Measurements from ENCODE around the gene NACC2. TPM values are rescaled to one million over a fixed set of nuclear protein-coding genes. Genes with fewer than 3 reads are reported as not detected.
A peak's percentile ranks its signal among the peaks of the same experiment; 100 is the strongest.

The NACC2 gene
- total RNA-seq, 1 experiment from 2014 or later: 62.0 TPM

DNA sequence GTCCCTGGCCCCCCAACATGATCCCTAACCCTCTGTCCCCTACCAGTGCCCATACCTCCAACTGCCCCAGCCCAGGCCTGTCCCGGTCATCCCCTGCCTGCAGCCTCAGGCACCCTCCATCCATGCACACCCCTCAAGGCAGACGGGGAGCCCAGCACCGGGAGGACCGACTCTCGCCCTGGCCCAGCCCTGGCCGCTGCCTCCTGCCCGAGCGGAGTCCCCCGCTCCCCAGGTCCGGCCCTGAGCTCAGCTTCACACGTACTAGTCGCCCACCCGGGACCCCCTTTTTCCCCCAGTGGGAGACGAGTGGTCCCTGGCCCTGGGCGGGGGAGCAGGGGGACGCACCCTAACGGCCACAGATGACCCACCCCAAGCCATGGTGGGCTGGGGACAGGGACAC is 84.9 kb downstream of the NACC2 start:
- Histone ChIP-seq H3K27me3 (ENCODE audit: control insufficient read depth, insufficient read depth, low read length) (no peaks in the 10 kb centered on the region), H3K4me3 (ENCODE audit: low read depth in 2 of 2, low read length in 2 of 2) (no peak overlapping the region), H3K27ac (ENCODE audit: low read length) (no peak overlapping the region), H3K36me3 (ENCODE audit: control insufficient read depth, insufficient read depth, low read length) (no peaks in the 10 kb centered on the region), H3K9me3 (ENCODE audit: control insufficient read depth, insufficient read depth, low read depth, low read length) (no peaks in the 10 kb centered on the region), H3K4me1 (ENCODE audit: control insufficient read depth, insufficient read depth, low read length) (peaks cover 11% of the 10 kb centered on the region)
- no peak for TF ChIP-seq TCF7L2 (IDR thresholded peaks at IDR 0.05; ENCODE audit: low read depth, low read length)
- TF ChIP-seq SIN3A (IDR thresholded peaks at IDR 0.05; ENCODE audit: borderline replicate concordance, insufficient read depth, low read depth, low read length): no peak
- TF ChIP-seq, protein P1, sequence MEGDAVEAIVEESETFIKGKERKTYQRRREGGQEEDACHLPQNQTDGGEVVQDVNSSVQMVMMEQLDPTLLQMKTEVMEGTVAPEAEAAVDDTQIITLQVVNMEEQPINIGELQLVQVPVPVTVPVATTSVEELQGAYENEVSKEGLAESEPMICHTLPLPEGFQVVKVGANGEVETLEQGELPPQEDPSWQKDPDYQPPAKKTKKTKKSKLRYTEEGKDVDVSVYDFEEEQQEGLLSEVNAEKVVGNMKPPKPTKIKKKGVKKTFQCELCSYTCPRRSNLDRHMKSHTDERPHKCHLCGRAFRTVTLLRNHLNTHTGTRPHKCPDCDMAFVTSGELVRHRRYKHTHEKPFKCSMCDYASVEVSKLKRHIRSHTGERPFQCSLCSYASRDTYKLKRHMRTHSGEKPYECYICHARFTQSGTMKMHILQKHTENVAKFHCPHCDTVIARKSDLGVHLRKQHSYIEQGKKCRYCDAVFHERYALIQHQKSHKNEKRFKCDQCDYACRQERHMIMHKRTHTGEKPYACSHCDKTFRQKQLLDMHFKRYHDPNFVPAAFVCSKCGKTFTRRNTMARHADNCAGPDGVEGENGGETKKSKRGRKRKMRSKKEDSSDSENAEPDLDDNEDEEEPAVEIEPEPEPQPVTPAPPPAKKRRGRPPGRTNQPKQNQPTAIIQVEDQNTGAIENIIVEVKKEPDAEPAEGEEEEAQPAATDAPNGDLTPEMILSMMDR (IDR thresholded peaks at IDR 0.05): no peak
- TF ChIP-seq, protein P2, sequence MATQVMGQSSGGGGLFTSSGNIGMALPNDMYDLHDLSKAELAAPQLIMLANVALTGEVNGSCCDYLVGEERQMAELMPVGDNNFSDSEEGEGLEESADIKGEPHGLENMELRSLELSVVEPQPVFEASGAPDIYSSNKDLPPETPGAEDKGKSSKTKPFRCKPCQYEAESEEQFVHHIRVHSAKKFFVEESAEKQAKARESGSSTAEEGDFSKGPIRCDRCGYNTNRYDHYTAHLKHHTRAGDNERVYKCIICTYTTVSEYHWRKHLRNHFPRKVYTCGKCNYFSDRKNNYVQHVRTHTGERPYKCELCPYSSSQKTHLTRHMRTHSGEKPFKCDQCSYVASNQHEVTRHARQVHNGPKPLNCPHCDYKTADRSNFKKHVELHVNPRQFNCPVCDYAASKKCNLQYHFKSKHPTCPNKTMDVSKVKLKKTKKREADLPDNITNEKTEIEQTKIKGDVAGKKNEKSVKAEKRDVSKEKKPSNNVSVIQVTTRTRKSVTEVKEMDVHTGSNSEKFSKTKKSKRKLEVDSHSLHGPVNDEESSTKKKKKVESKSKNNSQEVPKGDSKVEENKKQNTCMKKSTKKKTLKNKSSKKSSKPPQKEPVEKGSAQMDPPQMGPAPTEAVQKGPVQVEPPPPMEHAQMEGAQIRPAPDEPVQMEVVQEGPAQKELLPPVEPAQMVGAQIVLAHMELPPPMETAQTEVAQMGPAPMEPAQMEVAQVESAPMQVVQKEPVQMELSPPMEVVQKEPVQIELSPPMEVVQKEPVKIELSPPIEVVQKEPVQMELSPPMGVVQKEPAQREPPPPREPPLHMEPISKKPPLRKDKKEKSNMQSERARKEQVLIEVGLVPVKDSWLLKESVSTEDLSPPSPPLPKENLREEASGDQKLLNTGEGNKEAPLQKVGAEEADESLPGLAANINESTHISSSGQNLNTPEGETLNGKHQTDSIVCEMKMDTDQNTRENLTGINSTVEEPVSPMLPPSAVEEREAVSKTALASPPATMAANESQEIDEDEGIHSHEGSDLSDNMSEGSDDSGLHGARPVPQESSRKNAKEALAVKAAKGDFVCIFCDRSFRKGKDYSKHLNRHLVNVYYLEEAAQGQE (IDR thresholded peaks at IDR 0.05; ENCODE audit: insufficient read depth in 1 of 2, low read depth in 2 of 2, low read length in 1 of 2): no peak
- no peak for TF ChIP-seq POLR2AphosphoS5 (IDR thresholded peaks at IDR 0.05; ENCODE audit: low read depth, low read length)
- POLR2A ChIA-PET: no interaction called here
- intact Hi-C loops (cut with micrococcal nuclease; ENCODE audit: unreplicated experiment) (no loop called here), in situ Hi-C loops (cut with HindIII; ENCODE audit: low pct_unique_long_range_greater_than_20kb, low sequenced_read_pairs) (no loop called here)
- no peak for ATAC-seq
- CTCF ChIA-PET: no interaction called here
- DNase-seq (ENCODE audit: low read depth, low spot score): no peak
- BruUV-seq (replicated peaks): TSS peak; percentile 14

DNA sequence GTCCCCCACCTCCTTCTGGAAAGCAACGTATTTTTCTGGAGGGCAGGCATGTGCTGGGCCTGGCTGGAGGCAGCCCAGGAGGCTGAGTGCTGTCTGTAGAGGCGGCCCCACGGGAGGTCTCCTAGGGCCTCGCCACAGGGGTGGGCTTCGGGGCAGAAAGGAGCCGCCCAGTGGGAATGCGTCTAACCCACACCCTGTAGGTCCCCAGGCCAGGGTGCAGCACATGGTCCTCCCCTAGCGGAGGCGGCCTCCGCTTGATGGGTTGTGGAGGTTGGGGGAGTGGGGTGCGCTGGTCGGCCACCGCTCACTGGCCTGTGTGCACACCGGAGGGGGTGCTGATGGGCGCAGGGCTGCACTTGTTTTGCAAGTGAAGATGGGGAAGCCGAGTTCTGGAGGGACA is 85.6 kb downstream of the NACC2 start:
- DNase-seq (ENCODE audit: low read depth, low spot score): no peak
- H3K4me1 ChIP-seq (ENCODE audit: control insufficient read depth, insufficient read depth, low read length): peaks cover 17% of the 10 kb centered on the region
- no peaks in the 10 kb centered on the region for H3K27me3 ChIP-seq (ENCODE audit: control insufficient read depth, insufficient read depth, low read length)
- no peak for ATAC-seq
- in situ Hi-C loops (cut with HindIII; ENCODE audit: low pct_unique_long_range_greater_than_20kb, low sequenced_read_pairs): no loop called here
- no peak overlapping the region for H3K4me3 ChIP-seq (ENCODE audit: low read depth in 2 of 2, low read length in 2 of 2)
- ChIA-PET CTCF (no interaction called here), POLR2A (no interaction called here)
- H3K27ac ChIP-seq (ENCODE audit: low read length): no peak overlapping the region
- intact Hi-C loops (cut with micrococcal nuclease; ENCODE audit: unreplicated experiment): no loop called here
- BruUV-seq (replicated peaks): no TSS peak
- no peak for TF ChIP-seq TCF7L2 (IDR thresholded peaks at IDR 0.05; ENCODE audit: low read depth, low read length)
- no peak for TF ChIP-seq POLR2AphosphoS5 (IDR thresholded peaks at IDR 0.05; ENCODE audit: low read depth, low read length)
- no peaks in the 10 kb centered on the region for H3K9me3 ChIP-seq (ENCODE audit: control insufficient read depth, insufficient read depth, low read depth, low read length)
- no peaks in the 10 kb centered on the region for H3K36me3 ChIP-seq (ENCODE audit: control insufficient read depth, insufficient read depth, low read length)

DNA sequence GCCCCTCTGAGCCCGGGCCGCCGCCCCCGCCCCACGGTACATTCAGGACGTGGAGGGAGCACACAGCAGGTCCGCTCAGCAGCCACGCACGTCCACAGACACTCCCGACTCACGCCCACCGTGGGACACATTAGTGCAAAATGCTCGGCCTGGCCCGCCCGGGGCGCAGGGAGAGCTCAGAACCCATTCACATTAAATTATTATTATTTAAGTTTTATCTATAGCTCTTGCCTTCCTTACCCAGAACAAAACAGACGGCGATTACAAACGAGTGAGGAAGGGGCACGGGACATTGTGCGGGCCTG is 86.4 kb downstream of the NACC2 start:
- no peaks in the 10 kb centered on the region for H3K9me3 ChIP-seq (ENCODE audit: control insufficient read depth, insufficient read depth, low read depth, low read length)
- CTCF ChIA-PET: no interaction called here
- no TSS peak for BruUV-seq (replicated peaks)
- no peak for DNase-seq (ENCODE audit: low read depth, low spot score)
- no peaks in the 10 kb centered on the region for H3K36me3 ChIP-seq (ENCODE audit: control insufficient read depth, insufficient read depth, low read length)
- intact Hi-C loops (cut with micrococcal nuclease; ENCODE audit: unreplicated experiment): no loop called here
- no peak for TF ChIP-seq TCF7L2 (IDR thresholded peaks at IDR 0.05; ENCODE audit: low read depth, low read length)
- TF ChIP-seq SIN3A (IDR thresholded peaks at IDR 0.05; ENCODE audit: borderline replicate concordance, insufficient read depth, low read depth, low read length): no peak
- TF ChIP-seq, protein P2 (IDR thresholded peaks at IDR 0.05; ENCODE audit: insufficient read depth in 1 of 2, low read depth in 2 of 2, low read length in 1 of 2): no peak
- TF ChIP-seq POLR2AphosphoS5 (IDR thresholded peaks at IDR 0.05; ENCODE audit: low read depth, low read length): no peak
- TF ChIP-seq, protein P1 (IDR thresholded peaks at IDR 0.05): no peak
- in situ Hi-C loops (cut with HindIII; ENCODE audit: low pct_unique_long_range_greater_than_20kb, low sequenced_read_pairs): no loop called here
- no peak overlapping the region; the same call in 1 of the 2 replicates for H3K27ac ChIP-seq (ENCODE audit: low read length)
- peaks cover 23% of the 10 kb centered on the region for H3K4me1 ChIP-seq (ENCODE audit: control insufficient read depth, insufficient read depth, low read length)
- POLR2A ChIA-PET: no interaction called here
- ATAC-seq: no peak
- no peak overlapping the region for H3K4me3 ChIP-seq (ENCODE audit: low read depth in 2 of 2, low read length in 2 of 2)
- H3K27me3 ChIP-seq (ENCODE audit: control insufficient read depth, insufficient read depth, low read length): no peaks in the 10 kb centered on the region
